NCI-H2227 treated with DMSO at 0.1 percent for 48 hours (cell line): Measurements from ENCODE around the gene NACC1.

Source experiments
- DNase-seq: peaks from one replicate; lab custom pipeline; 2025; lab: John Stamatoyannopoulos, UW

NACC1 gene

GRCh38 chr19:13120817-13121216 is 2.8 kb downstream of the NACC1 start:
- no peak for DNase-seq

- no peak for DNase-seq
Measured at GRCh38 chr19:13121551-13122274, 3.6 kb downstream of the NACC1 start.

GRCh38 chr19:13122275-13122878 is 4.3 kb downstream of the NACC1 start:
- no peak for DNase-seq

GRCh38 chr19:13122980-13123957 is 5.2 kb downstream of the NACC1 start:
- DNase-seq: no peak

- no peak for DNase-seq
Measured at GRCh38 chr19:13127051-13127450, 9.0 kb downstream of the NACC1 start.

- no peak for DNase-seq
Measured at GRCh38 chr19:13127811-13128575, 9.9 kb downstream of the NACC1 start.

GRCh38 chr19:13128583-13128982 is 10.5 kb downstream of the NACC1 start:
- no peak for DNase-seq

GRCh38 chr19:13129384-13129783 is 11.3 kb downstream of the NACC1 start:
- DNase-seq: no peak

GRCh38 chr19:13130886-13131490 is 12.9 kb downstream of the NACC1 start:
- no peak for DNase-seq

GRCh38 chr19:13132471-13133180 is 14.6 kb downstream of the NACC1 start:
- no peak for DNase-seq

- DNase-seq: no peak
Measured at GRCh38 chr19:13133241-13133870, 15.3 kb downstream of the NACC1 start.

- no peak for DNase-seq
Measured at GRCh38 chr19:13134626-13135025, 16.6 kb downstream of the NACC1 start.

- no peak for DNase-seq
Measured at GRCh38 chr19:13135068-13136062, 17.3 kb downstream of the NACC1 start.

GRCh38 chr19:13137290-13137794 is 19.3 kb downstream of the NACC1 start:
- no peak for DNase-seq

GRCh38 chr19:13138171-13138915 is 20.3 kb downstream of the NACC1 start:
- DNase-seq: no peak

- no peak for DNase-seq
Measured at GRCh38 chr19:13138916-13139198, 20.8 kb downstream of the NACC1 start.

- no peak for DNase-seq
Measured at GRCh38 chr19:13139633-13140311, 21.7 kb downstream of the NACC1 start.
